ENCODE results near the gene RASGRF2.

Gene RASGRF2

DNA sequence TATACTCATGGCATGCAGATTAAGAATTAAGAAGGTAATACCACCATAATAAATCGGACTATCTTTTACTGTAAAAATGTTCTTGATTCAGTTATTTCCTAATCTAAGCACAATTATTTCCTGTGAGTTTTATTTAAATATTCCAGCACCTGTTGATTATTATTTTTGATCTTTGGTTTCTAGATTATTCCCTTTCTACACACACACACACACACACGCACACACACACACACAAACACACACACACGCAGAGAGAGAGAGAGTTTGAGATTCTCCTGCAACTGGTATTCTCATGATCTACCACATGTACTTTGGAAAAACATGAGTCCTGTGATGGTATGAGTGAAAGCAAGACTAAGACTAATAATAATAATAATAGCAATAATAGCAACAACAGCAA, 256.0 kb downstream of the RASGRF2 start:
- DNase-seq: no peak

DNA sequence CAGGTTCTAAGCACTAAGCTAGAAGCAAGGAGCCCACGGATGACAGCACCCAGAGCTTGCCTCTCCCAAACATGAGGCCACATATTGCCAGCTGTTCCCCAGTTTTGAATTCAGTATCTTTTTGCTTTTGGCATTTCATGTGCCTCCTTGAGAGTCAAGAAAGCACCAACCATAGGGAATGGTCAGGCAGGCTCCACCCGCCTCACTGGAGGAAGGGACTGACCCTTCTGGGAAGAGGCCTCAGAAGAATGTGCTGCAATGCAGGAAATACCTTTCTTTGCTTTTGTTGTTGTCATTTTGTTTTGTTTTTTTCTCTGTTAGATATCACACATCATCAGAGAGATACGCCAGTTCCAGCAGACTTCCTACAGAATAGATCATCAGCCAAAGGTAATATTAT, 259.2 kb downstream of the RASGRF2 start:
- DNase-seq: no peak

DNA sequence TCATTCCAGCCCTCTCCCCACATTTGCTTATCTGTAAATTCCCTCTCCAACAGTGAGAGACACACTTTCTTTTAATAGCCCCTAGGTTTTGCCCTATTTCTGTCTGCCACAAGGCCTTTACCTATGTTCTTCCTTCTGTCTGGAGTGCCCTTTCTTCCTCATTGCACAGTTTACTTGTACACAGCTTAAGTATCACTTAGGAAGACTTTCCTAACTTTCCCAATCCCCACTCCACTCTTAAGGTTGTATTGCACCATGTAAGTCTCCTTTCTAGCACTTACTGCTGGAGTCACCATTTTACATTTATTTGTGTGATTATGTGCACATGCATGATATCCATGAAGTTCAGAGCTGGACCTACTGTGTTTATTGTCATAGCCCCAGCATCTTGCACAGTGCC, 262.1 kb downstream of the RASGRF2 start:
- DNase-seq: no peak

DNA sequence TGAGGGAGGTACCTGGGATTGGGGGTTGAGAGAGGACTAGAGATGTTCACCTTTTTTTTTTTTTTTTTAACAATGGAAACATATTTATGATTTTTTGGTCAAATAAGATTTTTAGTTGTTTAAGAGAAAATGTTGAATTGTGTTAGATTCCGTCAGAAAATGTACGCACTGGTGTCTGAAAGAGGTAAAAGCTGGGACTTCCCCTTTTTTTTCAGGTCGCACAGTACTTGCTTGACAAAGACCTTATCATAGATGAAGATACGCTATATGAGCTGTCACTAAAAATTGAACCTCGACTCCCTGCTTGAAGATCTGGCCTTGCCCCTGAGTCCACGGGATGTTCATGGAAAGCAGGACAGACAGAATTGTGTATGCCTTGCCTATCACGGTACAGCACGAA, 265.3 kb downstream of the RASGRF2 start:
- DNase-seq: no peak

DNA sequence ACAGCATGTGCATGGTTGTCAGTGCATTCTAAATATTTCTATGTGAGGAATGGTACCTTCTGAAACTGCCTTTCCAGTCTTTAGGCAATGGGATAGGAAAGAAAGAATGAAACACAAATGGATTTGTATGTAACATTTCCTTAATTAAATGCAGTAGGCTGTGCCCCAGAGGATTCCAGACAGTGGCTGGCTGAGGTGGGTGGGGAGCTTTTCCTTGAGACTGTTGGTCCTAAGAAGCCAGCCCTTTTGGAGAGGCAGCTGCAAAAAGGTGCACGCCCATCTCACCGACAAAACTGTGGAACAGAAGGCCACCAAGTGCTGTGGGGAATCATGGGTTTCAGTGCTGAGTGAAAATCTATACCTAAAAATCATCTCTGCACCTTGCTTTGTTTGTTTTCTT, 266.1 kb downstream of the RASGRF2 start:
- no peak for DNase-seq

DNA sequence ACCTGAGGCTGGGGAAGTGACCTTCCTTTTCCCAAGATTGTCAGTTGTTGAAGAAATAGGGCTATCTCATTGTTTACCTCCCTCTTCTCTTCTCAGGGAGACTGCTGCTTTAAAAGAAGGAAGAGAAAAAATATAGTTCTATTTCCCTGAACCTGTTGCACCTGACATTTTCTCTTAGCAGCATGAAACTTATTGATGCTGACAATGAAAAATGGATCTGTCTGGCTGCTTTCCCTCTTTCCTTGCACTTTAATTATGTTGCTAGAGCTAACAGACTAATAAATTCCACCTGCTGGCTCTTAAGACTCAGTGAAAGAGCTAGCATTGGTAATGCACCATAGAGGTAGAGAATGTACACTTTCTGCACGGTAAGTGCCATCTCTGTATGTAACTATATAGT, 266.8 kb downstream of the RASGRF2 start:
- DNase-seq: no peak

DNA sequence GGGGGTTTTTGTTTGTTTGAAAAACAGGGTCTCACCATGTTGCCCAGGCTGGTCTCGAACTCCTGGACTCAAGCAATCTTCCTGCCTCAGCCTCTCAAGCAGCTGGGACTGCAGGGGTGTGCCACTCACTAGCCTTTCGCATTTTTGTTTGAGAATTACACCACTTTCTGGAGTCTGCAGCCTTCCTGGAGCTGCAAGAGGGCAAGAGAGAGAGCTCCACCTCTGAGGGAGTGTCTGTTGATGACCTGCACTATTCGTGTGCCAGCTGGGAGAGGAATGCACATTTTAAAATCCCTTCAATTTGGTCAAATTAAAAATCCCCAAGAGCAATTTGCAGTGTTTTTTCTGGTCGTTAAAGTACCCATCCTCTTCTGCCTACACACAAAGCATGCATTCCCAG, 267.9 kb downstream of the RASGRF2 start:
- no peak for DNase-seq

DNA sequence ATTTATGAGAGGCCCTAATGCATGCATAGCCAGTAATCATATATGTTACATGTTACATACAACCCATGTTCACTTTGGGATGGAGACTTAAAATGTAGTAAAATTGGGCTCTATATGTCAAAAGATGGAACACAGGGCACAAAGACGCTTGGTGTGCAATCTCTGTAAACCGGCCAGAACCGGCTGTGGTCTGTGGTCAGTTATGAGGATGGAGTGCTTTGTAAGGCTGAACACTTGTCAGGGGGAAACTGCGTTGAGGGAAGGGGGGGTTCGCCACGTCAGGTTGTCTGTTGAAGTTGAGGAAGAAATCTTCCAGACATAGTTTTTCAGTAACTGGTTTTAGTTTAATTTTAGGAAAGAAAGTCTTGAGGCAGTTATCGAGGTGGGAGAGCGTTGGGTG, 270.3 kb downstream of the RASGRF2 start:
- DNase-seq: no peak

DNA sequence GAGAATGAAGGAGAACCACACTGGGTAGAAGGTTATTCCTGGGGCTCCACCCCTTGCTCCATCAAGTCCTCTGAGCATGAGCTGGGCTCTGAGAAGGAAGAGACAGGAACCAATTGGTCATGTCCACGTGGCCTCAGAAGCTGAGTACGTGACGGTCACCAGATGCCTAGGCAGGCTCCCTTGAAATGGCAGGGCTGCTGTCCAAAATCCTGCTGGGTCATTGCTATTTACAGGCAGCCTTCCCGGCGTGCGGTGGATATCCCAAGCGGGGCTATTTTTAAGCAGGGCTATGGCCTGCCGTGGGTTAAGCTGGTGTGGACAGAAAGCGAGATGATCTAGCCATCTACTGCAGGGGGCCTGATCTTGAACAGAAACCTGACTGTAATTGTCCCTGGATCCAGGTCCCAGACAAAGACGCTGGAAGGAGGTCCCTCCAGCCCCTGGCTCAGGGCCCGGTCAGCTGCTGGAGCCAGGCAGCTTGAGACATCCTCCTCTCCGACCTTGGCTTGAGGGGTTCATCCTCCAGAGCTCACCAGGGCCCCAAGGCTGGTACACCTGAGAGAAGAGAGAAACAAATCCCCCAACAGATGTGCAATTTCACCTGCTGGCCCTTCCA, 272.4 kb downstream of the RASGRF2 start:
- no peak for DNase-seq

DNA sequence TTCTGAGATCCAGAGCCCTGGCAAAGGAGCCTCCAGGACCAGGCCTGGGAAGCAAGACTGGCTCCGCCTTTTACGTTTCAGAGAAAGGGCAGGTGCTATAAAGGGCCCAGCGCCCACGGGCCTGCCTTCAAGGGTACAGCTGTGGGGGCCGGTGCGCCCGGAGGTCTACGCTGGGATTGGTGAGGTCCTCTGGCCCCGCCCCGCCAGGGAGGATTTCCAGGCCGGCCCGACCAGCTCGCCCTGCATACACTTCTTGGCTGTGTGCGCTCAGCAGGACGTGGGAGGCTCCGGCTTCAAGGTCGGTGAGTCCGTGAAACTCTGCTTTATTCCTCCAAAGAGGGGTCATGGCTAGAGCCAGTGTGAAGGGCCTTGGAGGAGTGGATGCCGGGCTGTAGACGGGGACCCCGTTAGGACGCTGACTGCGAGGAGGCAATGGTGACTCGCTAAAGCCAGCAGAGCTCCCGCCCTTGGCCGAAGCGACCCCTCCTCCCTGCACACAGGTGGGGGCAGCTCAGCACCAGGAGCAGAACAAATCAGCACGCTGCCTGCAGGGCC, 273.0 kb downstream of the RASGRF2 start, which contains the start of gene CKMT2:
CKMT2 (plus strand) TSS at position 243 of the 555 bp plus-strand sequence. CDS start 17,811 bp downstream, outside the sequence.
- DNase-seq: peak; percentile 22

DNA sequence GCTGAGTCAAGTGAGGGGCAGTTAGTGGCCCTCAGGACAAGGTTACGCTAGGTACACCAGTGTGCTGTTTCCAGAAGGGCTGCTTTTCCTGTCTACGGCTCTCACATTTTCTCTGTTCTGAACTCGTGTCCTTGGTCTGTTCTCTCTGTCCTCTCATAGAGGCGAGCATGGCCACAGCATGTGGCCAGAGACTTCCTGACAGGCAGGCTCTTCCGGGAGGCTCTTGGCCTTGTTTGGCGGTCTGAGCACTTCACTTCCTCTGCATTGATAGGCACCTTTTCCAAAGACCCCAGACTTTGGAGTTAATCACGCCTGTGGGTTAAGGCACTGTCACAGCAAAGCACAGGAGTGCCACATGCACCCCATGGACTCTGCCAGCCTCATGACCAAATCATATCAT, 274.1 kb downstream of the RASGRF2 start:
- no peak for DNase-seq

DNA sequence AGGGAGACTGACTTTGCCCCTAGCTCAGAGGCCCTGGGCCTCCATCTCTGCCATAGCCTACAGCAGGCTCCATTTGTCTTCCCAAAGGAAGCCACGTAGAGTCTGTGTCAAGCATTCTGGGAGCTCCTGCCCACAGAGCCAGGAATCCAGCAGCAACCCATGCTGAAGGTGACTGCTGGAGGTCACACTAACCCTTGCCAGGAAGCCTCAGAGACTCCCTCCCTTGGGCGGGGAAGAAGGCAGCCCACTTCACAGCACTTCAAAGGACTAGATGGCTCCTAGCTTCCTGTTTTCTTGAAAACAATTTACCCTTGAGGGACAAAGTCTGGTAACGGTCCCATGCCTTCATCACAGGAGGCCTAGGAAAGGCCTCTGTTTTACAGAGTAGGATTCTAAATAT, 274.6 kb downstream of the RASGRF2 start:
- DNase-seq: no peak

DNA sequence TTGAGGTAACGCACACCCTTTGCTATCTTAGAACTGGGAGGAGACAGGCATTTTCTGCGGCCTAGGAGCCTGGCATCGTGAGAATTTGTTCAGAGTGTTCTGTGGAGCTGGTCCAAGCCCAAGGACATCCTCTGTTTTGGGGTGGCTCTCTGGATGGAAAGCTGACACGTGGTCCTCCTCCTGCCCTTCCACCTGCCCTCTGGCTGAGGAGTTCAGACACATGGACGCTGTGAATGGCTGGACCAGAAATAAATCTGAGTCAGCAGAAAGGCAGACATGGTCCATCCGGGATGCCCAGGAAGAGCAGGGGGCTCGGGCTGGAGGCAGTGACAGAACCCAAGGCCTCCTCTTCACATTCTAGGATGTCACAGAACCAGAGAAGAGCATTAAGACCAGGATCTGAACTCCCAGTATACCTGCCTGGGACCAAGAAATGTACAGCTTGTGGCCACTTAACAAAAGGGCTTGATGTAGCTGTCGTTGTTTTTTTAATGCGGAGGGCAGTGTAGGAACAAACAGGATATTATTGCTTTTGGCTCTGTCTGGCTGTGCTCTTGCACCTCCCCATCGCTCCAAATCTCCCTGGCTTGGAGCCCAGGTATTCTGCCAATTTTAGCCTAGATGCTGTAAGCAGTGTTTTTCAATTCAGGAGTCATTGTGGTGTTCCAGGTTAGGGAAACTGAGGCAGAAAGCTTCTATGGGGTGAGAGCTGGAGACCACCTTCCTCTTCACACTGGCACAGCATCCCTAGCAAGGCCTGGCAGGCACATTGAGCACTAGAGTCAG, 275.3 kb downstream of the RASGRF2 start:
- no peak for DNase-seq

DNA sequence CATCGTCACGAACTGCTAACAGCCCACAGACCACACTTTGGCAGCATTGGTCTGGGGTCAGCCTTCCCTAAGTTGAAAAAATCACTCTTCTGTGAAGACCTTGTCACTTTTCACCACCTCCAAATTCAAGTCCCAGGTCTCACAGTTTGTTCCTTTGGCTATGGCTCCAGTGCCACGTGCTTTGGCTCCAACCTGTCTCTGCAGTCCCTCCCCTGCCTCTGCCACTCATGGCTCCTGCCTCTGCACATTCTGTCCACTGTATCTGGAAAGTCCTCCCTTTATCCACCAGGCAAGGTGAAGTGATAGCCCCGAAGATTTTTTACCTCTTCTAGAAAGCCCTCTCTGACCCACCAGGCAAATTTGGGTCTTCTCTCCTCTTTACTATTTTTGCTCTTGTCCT, 278.3 kb downstream of the RASGRF2 start:
- DNase-seq: no peak

DNA sequence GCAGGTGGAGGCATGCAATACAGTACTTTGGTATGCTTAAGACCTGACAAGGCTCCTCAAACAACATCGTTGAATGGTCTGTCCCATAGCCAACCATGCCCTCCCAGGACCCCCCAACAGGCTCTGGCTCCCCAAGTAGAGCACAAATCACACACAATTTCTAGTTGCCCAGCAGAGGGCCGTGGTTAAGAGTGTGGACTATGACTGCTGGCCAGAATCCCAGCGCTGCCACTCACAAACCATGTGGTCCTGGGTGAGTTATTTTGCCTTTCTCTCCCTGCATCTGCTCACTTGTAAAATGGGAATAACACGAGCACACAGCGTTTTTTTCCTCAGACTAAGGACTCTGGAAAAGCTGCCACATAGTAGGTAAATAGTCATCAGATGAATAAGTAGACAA, 279.4 kb downstream of the RASGRF2 start:
- no peak for DNase-seq

DNA sequence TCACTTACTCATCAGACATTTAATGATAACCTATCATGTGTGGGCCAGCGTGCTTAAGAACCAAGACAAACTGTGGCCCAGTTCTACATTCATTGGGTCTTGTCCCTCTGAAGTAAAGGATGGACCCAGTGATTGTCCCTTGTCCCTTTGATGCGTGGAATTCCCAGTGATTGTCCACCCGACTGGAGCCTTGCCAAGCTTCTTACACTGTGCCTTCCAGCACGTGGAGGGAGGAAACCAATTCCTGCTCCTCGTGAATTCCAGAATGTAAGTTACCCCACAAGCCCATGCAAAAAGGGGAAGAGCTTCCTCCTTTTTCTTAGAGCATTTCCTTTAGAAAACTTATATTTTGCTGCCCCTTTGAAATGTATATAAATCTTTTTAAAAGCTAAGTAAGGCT, 280.8 kb downstream of the RASGRF2 start:
- no peak for DNase-seq

DNA sequence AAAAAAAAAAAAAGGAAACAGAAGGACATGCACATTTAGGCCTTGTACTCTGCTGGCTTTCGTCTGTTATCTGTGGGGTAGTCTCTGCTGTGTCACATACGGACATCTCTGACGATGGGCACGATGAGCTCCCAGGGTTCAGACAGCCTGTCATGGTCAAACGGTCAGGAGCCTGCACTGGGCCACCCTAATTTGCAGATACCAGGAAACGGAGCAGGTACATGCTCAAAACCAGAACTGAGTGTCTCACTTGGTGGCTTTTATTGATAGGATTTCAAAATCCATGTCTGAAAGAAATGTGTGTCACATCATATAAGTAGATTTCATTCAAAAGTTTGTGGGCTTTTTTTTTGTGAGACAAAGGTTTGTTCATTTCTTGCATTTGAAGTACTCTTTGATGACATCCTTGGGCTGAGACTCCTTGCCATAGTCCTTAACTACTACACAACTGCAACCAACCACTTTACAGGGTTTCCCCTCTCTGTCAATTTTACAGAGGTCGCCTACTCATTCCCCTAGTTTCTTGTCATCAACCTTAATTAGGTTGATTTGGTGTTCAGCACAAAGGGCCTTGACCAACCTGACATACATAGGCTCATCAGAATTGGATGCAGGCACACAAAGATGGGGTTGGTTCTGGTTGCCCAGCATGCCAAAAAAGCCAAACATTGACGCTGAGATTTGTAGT, 281.9 kb downstream of the RASGRF2 start:
- DNase-seq: no peak

DNA sequence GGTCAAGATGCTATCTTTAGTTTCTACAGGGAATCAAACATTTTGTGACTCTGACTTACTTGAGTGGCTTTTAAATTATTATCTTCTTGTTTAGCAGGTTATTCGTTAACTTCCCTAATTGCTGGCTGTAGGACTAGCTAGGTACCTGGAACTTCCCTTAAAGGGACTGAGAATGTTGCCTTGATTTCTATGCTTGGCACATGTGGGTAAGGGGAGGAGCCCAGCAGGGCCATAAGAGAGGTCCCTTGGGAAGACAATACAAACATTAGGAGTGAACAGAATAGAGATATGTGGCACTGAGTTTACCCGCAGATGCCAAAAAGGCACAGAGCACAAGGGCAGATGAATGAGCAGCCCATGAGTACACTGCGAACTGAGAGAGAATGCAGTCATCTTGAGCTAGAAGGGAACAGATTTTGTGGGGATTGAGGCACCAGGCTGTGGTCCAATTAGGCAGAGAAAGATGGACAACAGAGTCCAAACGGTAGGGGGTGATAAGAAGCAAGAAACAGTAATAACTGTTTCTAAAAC, 282.8 kb downstream of the RASGRF2 start:
- no peak for DNase-seq

DNA sequence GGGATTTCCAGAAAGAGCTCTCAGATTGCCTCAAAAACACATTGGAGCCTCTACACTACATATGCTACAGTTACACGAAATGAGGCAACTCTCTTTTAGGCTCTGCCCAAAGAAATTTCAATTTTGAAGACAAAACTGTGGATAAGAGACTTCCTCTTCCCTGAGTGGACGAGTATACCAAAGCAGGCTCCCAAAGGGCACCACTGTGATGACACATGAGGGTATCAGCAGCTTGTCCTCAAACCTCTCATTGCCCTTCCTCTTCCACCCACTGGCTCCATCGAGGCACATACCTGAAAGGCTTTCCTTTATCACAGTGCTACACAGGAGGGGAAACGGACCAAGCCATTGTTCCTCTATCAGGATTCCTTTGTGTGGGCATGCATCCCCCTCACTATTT, 284.3 kb downstream of the RASGRF2 start:
- DNase-seq: no peak

DNA sequence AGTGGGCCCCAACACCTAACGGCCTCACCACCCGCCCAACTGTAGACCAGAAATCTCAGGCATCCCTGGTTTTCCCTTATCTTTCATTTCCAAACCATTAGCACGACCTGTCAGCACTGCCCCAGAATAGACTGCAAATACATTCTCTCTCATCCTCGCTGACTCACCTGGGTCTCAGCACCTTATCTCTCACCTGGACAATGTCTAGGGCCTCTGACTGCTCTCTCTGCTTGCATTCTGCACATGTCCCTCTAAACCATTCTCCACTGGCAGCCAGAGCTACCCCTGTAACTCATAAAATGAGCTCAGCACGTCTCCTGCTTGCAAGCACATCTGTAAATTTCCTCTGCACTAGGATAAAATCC, 285.7 kb downstream of the RASGRF2 start:
- DNase-seq: no peak

DNA sequence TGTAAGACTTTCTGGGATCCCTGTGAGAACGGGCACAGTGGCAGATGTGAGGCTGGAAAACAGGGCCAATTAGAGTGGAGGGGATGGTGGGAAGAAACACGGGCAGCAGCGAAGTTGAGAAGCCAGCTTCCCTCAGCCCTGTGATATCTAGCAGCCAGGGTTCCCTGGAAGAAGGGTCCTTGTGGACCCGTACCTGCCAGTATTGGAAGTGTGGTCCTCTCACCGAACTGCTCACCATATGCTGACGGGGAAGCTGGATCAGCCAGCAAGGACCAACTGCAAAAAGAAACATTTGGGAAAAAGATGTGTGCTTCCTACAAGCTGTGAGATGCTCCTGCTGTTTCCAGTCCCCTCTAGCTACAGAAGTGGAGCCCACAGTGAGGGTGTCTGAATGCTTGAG, 286.5 kb downstream of the RASGRF2 start:
- DNase-seq: no peak

DNA sequence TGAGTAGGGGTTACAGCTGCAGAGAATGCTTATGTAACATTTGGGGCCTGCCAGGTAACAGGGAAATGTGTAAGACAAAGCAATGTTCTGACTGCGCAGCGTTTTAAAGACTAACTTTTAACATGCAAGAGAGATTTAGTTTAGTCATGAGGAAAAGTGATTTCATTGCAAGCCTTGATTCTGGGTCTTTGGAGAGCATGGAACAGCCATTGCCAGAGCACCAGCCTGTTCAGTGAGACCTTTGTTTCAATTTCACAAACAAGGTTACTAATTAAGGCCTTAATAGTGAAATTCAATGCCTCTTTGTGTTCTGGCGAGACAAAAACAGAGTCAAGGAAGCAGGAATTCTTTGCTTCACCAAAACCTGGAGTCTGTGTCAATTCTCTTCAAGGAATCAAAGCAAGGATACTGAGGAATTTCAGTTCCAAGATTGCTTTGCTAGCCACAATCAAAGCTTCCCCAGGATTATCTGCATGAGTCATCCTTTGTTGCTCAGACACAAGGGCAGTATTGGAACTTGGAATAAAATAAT, 287.3 kb downstream of the RASGRF2 start:
- DNase-seq: no peak

DNA sequence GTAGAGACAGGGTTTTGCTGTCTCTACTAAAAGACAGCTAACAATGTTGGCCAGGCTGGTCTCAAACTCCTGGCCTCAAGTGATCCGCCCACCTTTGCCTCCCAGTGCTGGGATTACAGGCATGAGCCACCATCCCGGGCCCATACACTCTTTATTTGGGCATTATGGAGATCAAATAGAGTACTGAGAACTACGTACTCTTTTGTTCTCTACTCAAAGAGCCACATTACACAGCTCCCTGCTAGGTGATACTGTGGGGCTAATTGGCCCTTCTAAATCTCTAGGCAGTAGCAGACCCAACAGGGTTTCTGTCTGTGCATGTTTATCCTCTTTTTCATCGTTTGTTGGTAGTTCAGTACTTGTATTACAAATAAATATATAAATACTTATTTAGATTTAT, 289.1 kb downstream of the RASGRF2 start:
- no peak for DNase-seq
